ENCODE measurements around the gene KIAA2012.

KIAA2012 gene

DNA sequence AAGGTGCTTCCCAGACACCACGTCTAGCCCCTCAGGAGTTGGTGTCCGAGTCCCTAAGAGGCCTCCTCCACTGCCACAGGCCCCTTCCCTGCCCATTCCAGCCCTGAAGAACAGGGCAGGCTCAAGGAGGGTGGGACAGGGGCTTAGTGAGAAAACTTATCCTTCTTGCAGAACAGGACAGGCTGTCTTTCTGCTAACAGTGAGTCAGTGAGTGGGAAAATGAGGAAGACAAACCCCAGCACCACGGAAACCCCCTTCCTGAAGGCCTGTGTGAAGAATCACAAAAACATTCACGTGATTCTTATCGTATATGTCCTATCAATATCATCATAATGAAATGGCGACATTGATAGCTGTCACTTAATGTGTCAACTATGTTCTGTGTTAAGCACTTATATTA, 29.6 kb upstream of the KIAA2012 start:
- no peak for DNase-seq (ENCODE audit: low spot score)

- no peak for DNase-seq (ENCODE audit: low spot score)
Measured at GRCh38 chr2:202044777-202045176, 28.3 kb upstream of the KIAA2012 start.

DNA sequence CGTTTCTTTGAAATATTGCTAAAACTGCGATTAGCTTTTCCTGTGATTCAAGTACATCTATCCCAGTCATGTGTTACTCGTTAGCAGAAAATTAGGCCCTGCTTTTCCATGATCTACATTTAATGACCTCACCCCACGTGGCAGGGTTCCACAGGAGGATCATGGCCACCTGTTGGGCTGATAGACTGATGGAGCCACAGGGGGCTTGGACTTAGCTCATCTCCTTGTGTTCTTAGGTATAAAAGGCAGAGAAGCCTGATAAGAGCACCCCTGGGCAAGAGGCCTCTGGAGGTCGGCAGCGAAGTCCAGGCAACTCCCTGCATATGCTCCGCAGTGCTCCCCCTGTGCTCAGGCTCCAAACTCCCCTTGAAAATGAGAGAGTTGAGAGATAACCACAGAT, 26.5 kb upstream of the KIAA2012 start:
- no peak for DNase-seq (ENCODE audit: low spot score)

- DNase-seq (ENCODE audit: low spot score): no peak
Measured at GRCh38 chr2:202049092-202049728, 23.8 kb upstream of the KIAA2012 start.

DNA sequence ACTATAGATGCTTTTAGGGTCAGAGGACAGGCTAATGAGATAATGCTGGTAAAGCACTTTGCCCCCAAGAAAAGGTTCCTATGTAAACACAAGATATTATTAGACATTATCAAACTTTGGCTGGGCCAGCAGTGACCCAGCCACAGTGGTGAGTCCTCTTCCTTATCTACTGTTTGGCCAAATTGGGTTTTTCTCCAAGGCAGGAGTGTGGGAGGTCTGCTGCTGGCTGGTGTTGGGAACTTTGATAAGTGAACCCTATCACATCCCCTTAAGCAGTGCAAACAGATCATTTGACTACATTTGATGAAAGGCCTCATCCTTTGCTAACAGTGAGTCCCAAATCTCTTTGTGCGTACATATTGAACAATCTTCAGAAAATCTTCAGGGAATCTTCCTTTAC, 23.2 kb upstream of the KIAA2012 start:
- no peak for DNase-seq (ENCODE audit: low spot score)

- no peak for DNase-seq (ENCODE audit: low spot score)
Measured at GRCh38 chr2:202050652-202051051, 22.4 kb upstream of the KIAA2012 start.

DNA sequence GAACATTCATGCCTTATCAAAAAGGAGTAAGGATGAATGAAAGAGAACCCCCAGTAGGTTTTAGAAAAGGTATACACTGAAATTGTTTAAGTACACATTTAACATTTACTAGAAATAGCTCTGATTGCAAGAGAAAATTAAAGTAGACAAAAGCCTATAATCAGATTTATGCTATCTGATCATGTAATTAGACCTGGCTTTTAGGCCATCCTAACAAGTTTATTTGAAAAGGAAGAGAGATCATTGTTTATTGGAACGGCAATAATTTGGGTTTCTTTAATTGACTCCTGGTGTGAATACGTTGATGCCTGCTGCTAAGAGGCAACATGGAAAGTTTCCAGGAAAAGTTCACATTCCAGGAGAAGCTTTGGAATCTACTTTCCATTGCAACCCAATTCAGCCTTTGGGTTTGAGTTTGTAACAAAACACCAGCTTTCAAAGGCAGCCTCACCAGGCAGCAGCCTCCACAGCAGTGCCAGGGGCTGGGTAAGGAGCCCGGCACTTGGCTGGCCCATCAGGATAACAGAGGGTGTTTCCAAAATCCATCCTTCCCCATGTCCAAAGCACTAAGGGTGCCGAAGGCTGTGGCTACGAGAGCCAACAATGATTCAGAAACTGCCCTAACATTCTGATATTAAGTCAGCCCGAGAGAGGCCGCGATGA, 21.4 kb upstream of the KIAA2012 start:
- no peak for DNase-seq (ENCODE audit: low spot score)

DNA sequence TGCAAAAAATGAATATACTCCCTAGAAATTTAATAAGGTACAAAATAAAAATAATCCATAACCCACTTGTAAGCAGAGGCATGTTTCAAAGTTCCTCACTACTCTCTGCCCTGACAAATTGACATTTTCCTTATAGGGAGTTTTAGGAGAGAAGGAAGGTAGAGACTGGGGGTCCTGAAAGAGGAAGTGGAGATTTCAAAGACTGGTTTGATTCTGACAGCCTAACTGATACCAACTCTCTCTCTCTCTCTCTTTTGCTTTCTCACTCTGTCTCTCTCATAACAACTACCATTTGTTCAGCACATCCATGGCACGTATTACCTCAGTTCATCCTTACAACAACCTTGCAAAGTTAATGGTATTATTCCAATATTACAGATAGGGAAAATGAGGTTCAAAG, 20.8 kb upstream of the KIAA2012 start:
- no peak for DNase-seq (ENCODE audit: low spot score)

GRCh38 chr2:202054679-202055078, 18.4 kb upstream of the KIAA2012 start:
- no peak for DNase-seq (ENCODE audit: low spot score)

DNA sequence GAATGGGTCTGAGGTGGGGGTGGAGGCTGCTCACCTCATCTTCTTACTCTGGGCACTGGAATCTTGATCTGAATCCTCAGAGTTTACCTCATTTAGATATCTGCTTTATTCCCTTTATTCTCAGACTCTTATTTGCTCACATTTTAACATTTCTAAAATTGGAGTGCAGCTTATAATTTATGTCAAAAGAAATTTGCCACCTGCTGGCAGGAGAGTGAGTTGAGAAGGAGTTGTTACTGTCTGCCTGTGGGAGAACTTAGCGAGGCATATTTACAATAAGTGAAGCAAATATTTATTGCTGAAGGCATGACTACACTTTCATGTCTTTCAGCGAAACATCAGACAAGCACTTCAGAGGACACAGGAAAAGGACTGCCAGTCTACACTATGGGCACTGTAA, 16.4 kb upstream of the KIAA2012 start:
- no peak for DNase-seq (ENCODE audit: low spot score)

DNA sequence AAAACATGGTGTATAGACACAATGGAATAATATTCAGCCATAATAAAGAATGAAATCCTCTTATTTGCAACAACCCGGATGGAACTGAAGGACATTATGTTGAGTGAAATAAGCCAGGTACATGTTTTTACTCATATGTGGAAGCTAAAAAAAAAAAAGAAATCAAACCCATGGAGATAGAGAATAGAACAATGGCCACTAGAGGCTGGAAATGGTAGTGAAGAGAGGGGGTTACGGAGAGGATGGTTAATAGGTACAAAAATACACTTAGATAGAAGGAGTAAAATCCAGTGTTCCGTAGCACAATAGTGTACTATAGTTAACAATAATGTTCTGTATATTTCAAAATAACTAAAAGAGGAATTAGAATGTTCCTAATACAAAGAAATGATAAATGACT, 12.8 kb upstream of the KIAA2012 start:
- no peak for DNase-seq (ENCODE audit: low spot score)

GRCh38 chr2:202061695-202062094, 11.4 kb upstream of the KIAA2012 start:
- DNase-seq (ENCODE audit: low spot score): no peak

DNA sequence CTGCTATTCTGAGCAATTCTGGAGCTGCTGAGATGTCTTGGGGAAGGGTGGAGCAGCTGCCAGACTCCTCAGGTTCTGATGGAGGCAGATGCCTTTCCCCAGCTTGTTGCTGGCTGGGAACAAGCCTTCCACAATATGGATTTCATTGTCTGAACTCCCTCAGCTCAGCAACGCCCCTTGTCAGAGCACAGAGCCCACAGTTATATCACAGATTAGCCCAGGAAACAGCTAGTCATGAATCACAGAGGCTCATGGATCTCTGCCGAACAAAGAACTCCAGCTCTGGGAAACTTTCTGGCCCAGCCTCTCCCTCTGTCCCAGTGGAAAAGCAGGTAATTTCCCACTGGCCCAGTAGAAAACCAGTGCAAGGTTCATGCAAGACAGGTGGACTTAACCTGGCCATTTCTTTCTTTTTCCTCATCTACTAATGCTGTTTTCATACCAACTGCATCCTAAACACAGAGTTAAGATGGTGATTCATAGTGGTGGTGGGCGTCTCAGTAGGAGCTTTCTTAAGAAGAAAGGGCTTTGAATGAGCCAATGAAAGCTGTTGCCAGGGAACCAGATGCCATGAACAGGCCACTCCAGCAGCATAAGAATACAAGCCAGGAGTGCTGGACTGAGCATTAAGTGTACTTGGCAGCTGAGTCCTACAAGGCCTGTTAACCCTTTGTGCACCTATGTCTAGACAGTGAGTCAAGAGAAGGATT, 8.7 kb upstream of the KIAA2012 start:
- DNase-seq (ENCODE audit: low spot score): peak; percentile 75

- no peak for DNase-seq (ENCODE audit: low spot score)
Measured at GRCh38 chr2:202064881-202065230, 8.2 kb upstream of the KIAA2012 start.

DNA sequence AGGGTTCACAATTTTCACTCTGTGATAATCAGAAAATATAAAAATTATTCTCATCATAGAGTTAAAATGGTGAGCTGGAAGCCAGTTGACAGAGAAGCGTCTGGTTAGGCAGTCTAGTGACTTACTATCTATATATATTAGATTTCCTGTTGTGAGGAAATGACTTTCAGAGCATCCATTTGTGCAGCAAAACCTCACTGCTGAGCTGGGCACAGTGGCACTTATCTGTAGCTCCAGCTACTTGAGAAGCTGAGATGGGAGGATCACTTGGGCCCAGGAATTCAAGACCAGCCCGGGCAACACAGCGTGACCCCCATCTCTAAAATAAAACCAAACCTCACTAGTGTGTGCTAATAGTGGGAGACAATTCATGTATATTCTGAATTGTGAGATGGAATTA, 7.2 kb upstream of the KIAA2012 start:
- no peak for DNase-seq (ENCODE audit: low spot score)

GRCh38 chr2:202066875-202067274, 6.2 kb upstream of the KIAA2012 start:
- DNase-seq (ENCODE audit: low spot score): no peak

GRCh38 chr2:202067589-202067988, 5.5 kb upstream of the KIAA2012 start:
- DNase-seq (ENCODE audit: low spot score): no peak

GRCh38 chr2:202069170-202070067, 3.6 kb upstream of the KIAA2012 start:
- no peak for DNase-seq (ENCODE audit: low spot score)

DNA sequence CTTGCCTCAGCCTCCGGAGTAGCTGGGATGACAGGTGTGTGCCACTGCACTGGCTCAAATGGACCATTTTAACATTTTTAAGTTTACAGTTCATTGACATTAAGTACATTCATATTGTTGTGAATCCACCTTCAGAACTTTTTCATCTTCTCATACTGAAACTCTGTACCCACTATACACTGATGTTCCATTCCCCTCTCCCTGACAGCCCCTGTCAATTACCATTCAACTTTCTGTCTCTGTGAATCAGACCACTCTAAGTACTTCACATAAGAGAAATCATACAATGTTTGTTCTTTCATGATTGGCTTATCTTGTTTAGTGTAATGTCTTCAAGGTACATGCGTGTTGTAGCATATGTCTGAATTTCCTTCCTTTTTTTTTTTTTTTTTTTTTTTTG, 1.9 kb upstream of the KIAA2012 start:
- DNase-seq (ENCODE audit: low spot score): no peak

DNA sequence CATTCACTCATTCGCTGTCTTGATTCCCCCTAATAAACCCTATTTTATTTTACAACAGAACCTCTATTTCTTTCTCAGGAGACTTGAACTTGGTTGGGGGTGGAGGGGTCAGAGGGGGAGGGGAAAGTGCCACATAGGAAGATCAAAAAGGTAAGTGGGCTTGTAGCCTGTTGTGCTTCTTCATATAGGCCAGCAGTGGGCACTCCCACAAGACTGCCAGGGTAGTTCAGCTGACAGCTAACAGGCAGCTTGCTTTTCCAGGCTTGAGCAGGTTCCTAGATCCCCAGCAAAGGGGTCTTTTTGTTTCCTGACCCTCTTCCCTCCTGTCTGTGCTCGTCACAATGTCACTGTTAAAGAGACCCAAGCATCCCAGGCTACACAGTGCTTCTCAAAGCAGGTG, 829 bp upstream of the KIAA2012 start:
- DNase-seq (ENCODE audit: low spot score): no peak

GRCh38 chr2:202074324-202074723, 1.3 kb downstream of the KIAA2012 start:
- no peak for DNase-seq (ENCODE audit: low spot score)

DNA sequence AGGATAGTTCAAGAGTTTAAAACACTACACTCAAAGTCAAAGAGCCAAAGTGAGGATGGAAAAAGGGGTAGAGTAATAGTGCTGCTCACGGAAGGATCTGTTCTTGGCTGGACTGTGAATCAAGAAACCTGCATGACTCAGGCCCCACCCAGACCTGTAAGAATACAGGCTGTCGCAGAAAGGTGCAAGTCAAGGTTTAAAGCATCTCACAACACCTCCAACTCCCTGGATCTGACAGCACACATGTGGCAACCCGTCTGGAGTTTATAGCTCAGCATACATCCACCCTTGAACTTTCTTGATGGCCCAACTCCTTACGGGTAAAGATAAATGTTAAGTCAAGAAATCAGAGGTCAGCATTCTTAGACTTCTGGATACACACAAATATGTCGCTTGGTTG, 6.3 kb downstream of the KIAA2012 start:
- no peak for DNase-seq (ENCODE audit: low spot score)

GRCh38 chr2:202084265-202084664, 11.2 kb downstream of the KIAA2012 start:
- DNase-seq (ENCODE audit: low spot score): no peak
